Stimulated activated CD8-positive, alpha-beta memory T cell treated with anti-CD3 and anti-CD28 coated beads, Interleukin-2, amount 100 ng/mL, for 48 hours (primary cell): Measurements from ENCODE around the gene SEBOX.
"Not testable (repeated sequence)": the region's sequence is repeated elsewhere in the genome, so short reads cannot be mapped to it uniquely, and the experiment has no call there.

Source experiments
- DNase-seq, 2 donors: peaks; one replicate each; pipeline ENCODE4 v3.0.0-alpha.2; 2020; ENCODE audit warnings: low read depth in 2 of 2

Gene SEBOX

DNA sequence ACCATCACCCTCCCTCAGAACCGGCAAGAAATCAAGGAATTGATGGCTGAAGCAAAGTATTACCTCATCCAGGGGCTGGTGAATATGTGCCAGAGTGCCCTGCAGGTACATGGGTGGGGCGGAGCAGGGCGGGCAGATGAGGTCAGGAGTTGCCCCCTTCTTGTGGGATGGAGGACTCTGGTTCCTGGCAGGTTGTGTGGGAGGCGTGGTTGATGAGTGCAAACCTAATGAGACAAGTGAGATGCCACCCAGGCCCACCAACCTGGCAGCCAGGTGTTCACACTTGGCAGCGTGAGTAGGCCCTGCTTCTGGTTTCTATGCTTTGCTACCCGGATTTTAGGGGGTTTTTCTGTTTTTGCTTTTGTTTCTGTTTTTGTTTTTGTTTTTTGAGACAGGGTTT is 24.6 kb downstream of the SEBOX start:
- DNase-seq, result no peak

DNA sequence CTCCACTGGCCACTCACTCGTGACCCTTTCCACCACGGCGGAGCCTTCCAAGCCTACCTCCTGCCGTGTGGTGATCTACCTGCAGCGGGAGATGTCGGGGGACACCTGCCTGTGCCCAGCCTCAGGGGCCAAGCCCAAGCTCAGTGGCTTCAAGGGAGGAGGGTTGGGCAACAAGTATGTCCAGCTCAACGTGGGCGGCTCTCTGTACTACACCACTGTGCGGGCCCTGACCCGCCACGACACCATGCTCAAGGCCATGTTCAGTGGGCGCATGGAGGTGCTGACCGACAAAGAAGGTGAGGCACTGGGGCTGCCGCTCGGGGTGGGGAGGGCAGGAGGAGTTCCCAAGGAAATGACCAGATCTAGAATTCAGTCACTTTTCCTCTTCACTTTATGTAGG is 25.6 kb downstream of the SEBOX start:
- DNase-seq, result no peak

- not testable (repeated sequence) for DNase-seq
Observed at GRCh38 chr17:28338769-28339212, 26.2 kb downstream of the SEBOX start.

GRCh38 chr17:28338056-28338768 is 26.8 kb downstream of the SEBOX start:
- DNase-seq, result no peak

- no peak for DNase-seq
Observed at GRCh38 chr17:28335959-28336871, 28.8 kb downstream of the SEBOX start.

DNA sequence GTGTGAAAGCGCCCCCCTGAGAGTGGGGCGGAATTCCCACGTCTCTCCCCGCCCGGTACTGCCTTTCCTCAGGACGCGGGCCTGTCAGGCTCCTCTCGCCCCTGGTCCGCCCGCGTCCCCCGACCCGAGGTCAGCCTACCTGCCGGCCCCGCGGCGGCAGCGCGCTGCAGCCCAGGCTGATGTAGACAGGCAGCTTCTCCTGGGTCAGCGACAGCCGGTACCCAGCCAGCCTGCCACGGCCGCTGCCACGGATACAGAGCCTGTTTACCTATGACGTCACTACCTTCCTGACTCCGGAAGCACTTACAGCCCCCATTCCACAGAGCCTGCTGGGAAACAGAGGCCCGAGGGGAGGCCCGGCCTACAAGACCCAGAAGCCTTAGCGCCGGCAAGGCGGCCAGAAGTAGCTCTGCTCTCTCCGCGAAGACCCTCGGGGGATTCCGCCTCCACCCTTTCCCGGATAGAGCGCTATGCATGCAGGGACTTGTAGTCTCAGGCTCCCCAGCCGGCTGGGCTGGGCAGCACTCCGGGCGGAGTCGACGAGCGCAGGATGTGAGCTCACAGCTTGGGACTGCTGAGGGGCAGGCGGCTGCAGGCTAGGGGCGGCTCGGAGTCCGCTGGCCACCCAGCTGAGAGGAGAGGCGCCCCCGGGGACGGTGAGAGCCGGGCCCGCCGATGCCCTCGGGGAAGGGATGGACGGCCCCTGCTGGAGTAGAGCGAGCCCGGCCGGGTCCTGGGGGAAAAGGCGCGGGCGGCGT is 29.6 kb downstream of the SEBOX start, which contains the start of the genes IFT20 and TNFAIP1:
TSS of gene IFT20 (minus strand) at position 272 of the 758 bp plus-strand sequence. CDS start 3,487 bp downstream, outside the sequence.
TSS of gene TNFAIP1 (plus strand) at position 561 of the 758 bp plus-strand sequence. CDS start 3,761 bp downstream, outside the sequence.
- DNase-seq, result peak; percentile 88 to 95

DNA sequence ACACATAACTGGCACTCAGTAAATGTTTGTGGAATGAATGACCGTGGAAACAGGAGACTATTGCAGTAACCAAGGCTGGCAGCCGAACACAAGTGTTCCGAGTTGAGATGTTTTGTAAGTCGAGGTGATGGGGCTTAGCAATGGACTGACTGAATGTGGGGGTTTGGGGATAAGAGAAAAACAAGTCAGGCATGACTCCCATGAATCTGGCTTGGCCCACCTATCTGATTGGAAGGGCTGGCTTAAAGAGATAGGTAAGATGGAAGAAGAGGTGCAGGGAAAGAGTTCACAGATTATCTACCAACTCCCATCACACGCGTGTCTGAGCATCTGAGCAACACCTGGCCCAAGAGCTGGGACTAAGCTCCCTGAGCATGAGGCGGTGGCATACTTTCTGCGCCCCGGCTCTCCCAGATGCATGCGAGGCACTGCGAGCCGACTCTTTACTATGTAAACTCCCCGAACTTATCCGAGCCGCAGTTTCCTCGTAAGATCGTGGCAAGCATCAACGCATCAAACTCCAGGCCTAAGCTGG is 30.3 kb downstream of the SEBOX start:
- no peak for DNase-seq

- DNase-seq, result no peak
Observed at GRCh38 chr17:28334171-28334570, 30.8 kb downstream of the SEBOX start.

DNA sequence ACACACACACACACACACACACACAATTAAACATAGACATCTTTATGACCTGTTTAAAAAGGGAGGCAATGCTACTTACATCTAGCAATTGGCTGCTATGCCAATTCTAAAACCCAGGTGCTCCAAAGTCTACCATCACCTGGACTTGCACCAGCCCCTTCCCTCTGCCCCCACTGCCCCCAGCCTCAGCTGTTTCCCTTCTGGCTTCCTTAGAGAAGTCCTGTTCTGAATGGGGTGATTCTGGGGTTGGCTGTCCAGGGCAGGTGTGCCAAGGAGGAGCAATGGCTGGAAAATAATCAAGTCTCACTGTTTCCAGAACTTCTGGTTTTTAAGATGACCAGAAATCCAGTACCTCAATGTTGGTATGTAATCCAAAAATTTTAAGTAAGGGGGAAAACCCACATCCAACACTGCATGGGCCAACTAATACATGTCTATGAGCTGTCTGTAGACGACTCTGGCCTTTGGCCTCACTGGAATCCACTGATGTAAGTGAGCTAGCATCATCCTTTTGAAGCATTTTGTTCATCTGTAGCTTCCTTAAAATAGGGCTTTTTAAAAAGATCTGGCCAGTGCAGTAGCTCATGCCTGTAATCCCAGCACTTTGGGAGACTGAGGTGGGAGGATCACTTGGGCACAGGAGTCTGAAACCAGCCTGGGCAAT is 31.8 kb downstream of the SEBOX start:
- DNase-seq, result no peak

- no peak for DNase-seq
Observed at GRCh38 chr17:28331891-28332420, 33.0 kb downstream of the SEBOX start.

DNA sequence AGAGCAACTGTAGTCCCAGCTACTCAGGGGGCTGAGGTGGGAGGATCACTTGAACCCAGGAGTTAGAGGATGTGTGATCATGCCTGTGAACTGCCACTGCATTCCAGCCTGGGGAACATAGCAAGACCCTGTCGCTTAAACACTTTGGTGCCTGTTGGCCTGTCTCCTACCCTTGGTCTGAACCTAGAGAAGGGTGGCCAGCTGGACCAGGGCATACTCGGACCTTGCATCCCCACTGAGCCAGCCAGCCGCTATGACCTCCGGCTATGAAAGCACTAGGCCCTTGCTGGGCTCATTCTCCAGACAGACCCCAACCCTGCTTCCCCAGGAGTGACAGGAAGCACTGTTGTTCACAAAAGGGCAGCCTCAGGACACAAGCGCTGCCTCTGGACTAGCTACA is 34.3 kb downstream of the SEBOX start:
- DNase-seq, result no peak

GRCh38 chr17:28328325-28328724 is 36.7 kb downstream of the SEBOX start:
- no peak for DNase-seq

DNA sequence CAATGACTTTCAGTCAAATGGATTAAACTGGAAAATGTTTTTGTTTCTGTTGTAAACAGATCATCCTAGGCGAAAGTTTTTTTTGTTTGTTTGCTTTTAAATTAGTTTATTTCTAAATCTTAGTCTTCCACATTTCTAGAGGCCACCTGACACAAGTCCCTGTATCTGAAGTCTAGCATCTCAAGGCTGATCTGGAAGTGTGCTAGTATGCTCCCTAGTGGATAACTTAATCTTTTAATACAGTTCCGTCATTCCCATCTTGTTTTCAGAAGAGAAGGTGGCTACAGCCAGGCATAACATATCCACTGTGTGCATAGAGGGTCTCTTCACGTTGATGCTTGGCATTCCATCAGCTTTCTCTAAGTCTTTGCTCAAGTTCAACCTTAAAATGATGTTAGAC is 37.3 kb downstream of the SEBOX start:
- DNase-seq, result no peak

DNA sequence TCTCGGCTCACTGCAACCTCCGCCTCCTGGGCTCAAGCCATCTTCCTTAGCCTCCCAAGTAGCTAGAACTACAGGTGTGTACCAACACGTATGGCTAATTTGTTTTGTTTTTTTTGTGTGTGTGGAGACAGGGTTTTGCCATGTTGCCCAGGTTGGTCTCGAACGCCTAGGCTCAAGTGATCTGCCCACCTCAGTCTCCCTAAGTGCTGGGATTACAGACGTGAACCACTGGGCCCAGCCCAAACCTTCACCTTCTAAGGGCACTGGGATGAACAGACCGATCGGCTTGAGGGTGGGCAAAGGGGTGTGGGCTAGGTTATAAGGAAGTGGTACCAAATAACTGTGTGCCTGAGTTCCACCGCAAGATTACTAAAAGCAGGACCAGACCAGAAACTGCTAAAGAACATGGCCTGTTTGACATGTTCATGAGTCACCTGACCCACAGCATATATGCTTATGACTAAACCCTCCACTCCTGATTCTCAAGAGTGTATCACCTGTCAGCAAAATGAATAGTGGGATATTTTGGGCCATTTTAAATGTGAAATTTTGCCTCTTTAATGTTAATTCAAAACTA is 37.9 kb downstream of the SEBOX start:
- no peak for DNase-seq

- no peak for DNase-seq
Observed at GRCh38 chr17:28326114-28326513, 38.9 kb downstream of the SEBOX start.

GRCh38 chr17:28325211-28325610 is 39.8 kb downstream of the SEBOX start:
- DNase-seq, result no peak

DNA sequence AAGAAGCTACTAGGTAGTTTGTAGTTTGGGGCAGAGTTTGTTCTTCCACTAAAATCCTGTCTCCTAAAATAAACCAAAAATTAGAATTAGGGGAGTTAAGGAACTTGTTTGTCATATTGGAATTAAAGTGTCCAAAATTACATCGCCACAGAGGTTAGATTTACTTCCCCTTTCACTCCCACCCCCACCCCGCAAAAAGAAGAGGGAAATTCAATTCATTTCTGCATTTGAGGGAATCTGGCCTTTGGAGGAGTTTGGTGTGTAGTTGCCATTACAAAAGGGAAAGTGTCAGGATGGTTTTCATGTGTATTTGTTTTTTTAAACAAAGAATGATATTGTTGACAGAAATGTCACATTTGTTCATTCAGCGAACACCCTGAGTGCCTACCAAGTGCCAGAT is 40.2 kb downstream of the SEBOX start:
- DNase-seq, result no peak

- no peak for DNase-seq
Observed at GRCh38 chr17:28324267-28324745, 40.7 kb downstream of the SEBOX start.

DNA sequence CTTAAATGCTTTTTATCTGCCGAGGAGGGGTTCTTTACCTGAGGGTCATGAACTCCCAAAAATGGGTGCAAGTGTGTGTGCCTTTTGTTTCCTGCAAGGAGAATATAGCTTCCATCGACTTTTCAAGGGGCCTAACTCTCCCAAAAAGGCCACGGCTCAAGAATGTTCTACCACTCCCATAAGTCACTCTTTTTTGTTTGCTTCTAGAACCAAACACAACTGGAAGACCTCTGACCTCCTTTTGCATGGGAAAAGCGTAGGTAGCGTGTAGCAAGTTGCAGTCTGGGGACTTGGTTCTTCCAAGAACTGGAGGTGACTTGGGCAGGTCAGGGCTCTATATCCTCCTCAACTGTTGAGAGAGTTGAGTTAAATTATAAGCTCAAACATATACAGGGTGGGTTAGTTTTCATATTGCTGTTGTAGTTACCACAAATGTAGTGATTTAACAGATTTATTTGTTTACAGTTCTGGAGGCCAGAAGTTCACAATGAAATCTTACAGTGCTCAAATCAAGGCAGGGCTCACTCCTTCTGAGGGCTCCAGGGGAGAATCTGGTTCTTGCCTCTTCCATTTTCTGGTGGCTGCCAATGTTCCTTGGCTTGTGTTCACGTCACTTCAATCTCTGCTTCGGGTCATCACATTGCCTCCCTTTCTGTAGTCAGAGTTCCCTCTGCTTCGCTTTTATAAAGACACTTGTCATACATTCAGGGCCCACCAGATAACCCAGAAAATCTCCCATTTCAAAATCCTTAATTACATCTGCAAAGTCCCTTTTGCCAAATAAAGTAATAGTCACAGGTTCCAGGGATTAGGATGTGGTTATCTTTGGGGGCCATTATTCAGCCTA is 44.6 kb downstream of the SEBOX start:
- no peak for DNase-seq

DNA sequence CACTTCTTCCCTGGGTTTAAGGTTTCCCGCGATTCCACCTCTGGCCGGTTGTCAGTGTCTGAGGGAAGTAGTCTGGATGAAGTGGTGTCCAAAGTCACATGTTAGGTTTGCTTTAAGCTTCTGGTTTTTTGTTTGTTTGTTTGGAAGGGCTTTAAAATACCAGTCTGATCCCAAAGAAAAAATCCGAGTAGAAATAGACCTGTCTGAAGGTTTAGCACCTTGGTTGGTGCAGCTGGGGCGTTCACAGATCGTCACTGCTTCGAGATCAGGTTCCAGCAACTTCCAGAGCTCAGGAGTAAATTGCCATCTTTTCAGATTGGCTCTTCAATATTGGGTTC is 45.4 kb downstream of the SEBOX start:
- no peak for DNase-seq
